KMS-11 (cell line): Measurements from ENCODE around the gene NPC2.

Experiments used
- H2AFZ ChIP-seq: fragments of 200-600 bp; sonication (generic); 2 replicates; pipeline ENCODE4 v1.6.1; 2016; ENCODE audit warnings: antibody characterized with exemption, mixed run types, low read depth
- H3K27ac ChIP-seq: fragments of 200-600 bp; sonication (generic); 2 replicates; pipeline ENCODE4 v1.6.1; 2016; ENCODE audit warnings: mild to moderate bottlenecking, mixed run types
- H3K27me3 ChIP-seq: fragments of 200-600 bp; sonication (generic); 2 replicates; pipeline ENCODE4 v1.6.1; 2017; ENCODE audit warnings: mild to moderate bottlenecking, low read depth, mixed run types, moderate library complexity; ENCODE audit not compliant: insufficient read depth
- H3K36me3 ChIP-seq: fragments of 200-600 bp; sonication (generic); 2 replicates; pipeline ENCODE4 v1.6.1; 2017; ENCODE audit warnings: mild to moderate bottlenecking, mixed run types; ENCODE audit not compliant: insufficient read depth
- H3K4me1 ChIP-seq: fragments of 200-600 bp; sonication (generic); 2 replicates; pipeline ENCODE4 v1.6.1; 2016; ENCODE audit warnings: mild to moderate bottlenecking, low read depth, mixed run types; ENCODE audit not compliant: poor library complexity, severe bottlenecking
- H3K4me2 ChIP-seq: fragments of 200-600 bp; sonication (generic); 2 replicates; pipeline ENCODE4 v1.7.0; 2016; ENCODE audit warnings: mild to moderate bottlenecking, mixed run types
- H3K4me3 ChIP-seq: fragments of 200-600 bp; sonication (generic); IDR thresholded peaks from 2 replicates; pipeline ENCODE4 v1.6.1; 2017; ENCODE audit warnings: low read depth, low read length, mixed read lengths; ENCODE audit not compliant: insufficient read depth
- H3K79me2 ChIP-seq: fragments of 200-600 bp; sonication (generic); 2 replicates; pipeline ENCODE4 v1.6.1; 2016; ENCODE audit warnings: low read depth, mixed run types; ENCODE audit not compliant: insufficient read depth
- H3K9ac ChIP-seq: fragments of 200-600 bp; sonication (generic); 2 replicates; pipeline ENCODE4 v1.6.1; 2016; ENCODE audit warnings: mild to moderate bottlenecking, mixed run types
- H4K20me1 ChIP-seq: fragments of 200-600 bp; sonication (generic); 2 replicates; pipeline ENCODE4 v1.6.1; 2016; ENCODE audit warnings: mild to moderate bottlenecking, mixed run types; ENCODE audit not compliant: insufficient read depth
- CTCF ChIP-seq: fragments of 200-600 bp; sonication (generic); conservative IDR thresholded peaks from 2 replicates; pipeline ENCODE4 v1.6.1; 2017; ENCODE audit warnings: low read depth, mild to moderate bottlenecking, antibody characterized with exemption, low read length, moderate library complexity, mixed read lengths

The NPC2 gene

GRCh38 chr14:74465335-74465734, 27.8 kb downstream of the NPC2 start:
- no peak for TF ChIP-seq CTCF
- no peak overlapping the region for H3K27ac ChIP-seq
- H3K4me2 ChIP-seq = no peak overlapping the region
- no peak overlapping the region for H3K9ac ChIP-seq
- H3K27me3 ChIP-seq = no peaks in the 10 kb centered on the region
- no peak overlapping the region for H2AFZ ChIP-seq
- peaks cover 6% of the 10 kb centered on the region for H3K4me1 ChIP-seq
- no peak overlapping the region for H3K4me3 ChIP-seq
- H3K79me2 ChIP-seq = no peaks in the 10 kb centered on the region
- H4K20me1 ChIP-seq = no peaks in the 10 kb centered on the region
- H3K36me3 ChIP-seq = no peaks in the 10 kb centered on the region

- Histone ChIP-seq H3K4me1 (peaks cover 5% of the 10 kb centered on the region), H3K4me3 (no peak overlapping the region), H3K27ac (no peak overlapping the region), H3K27me3 (no peaks in the 10 kb centered on the region), H3K4me2 (no peak overlapping the region), H2AFZ (no peak overlapping the region), H3K9ac (no peak overlapping the region), H3K36me3 (no peaks in the 10 kb centered on the region), H3K79me2 (no peaks in the 10 kb centered on the region), H4K20me1 (no peaks in the 10 kb centered on the region)
- TF ChIP-seq CTCF = no peak
Observed at GRCh38 chr14:74464785-74465184, 28.3 kb downstream of the NPC2 start.

GRCh38 chr14:74463697-74464096, 29.4 kb downstream of the NPC2 start:
- H3K79me2 ChIP-seq = no peaks in the 10 kb centered on the region
- H3K4me1 ChIP-seq = no peaks in the 10 kb centered on the region
- H3K27ac ChIP-seq = no peak overlapping the region
- TF ChIP-seq CTCF = no peak
- H4K20me1 ChIP-seq = no peaks in the 10 kb centered on the region
- no peak overlapping the region for H2AFZ ChIP-seq
- no peak overlapping the region for H3K4me2 ChIP-seq
- H3K4me3 ChIP-seq = no peak overlapping the region
- no peak overlapping the region for H3K9ac ChIP-seq
- no peaks in the 10 kb centered on the region for H3K27me3 ChIP-seq
- no peaks in the 10 kb centered on the region for H3K36me3 ChIP-seq

GRCh38 chr14:74462993-74463392, 30.1 kb downstream of the NPC2 start:
- Histone ChIP-seq H2AFZ (no peak overlapping the region), H3K36me3 (no peaks in the 10 kb centered on the region), H3K4me2 (no peak overlapping the region), H4K20me1 (no peaks in the 10 kb centered on the region), H3K79me2 (no peaks in the 10 kb centered on the region), H3K9ac (no peak overlapping the region), H3K4me1 (no peaks in the 10 kb centered on the region), H3K27ac (no peak overlapping the region), H3K27me3 (no peaks in the 10 kb centered on the region), H3K4me3 (no peak overlapping the region)
- no peak for TF ChIP-seq CTCF
